ENCODE results near the gene ZNF763.
A peak's percentile ranks its signal among the peaks of the same experiment; 100 is the strongest.
"Not testable (repeated sequence)": the region's sequence is repeated elsewhere in the genome, so short reads cannot be mapped to it uniquely, and the experiment has no call there.

Gene ZNF763

DNA sequence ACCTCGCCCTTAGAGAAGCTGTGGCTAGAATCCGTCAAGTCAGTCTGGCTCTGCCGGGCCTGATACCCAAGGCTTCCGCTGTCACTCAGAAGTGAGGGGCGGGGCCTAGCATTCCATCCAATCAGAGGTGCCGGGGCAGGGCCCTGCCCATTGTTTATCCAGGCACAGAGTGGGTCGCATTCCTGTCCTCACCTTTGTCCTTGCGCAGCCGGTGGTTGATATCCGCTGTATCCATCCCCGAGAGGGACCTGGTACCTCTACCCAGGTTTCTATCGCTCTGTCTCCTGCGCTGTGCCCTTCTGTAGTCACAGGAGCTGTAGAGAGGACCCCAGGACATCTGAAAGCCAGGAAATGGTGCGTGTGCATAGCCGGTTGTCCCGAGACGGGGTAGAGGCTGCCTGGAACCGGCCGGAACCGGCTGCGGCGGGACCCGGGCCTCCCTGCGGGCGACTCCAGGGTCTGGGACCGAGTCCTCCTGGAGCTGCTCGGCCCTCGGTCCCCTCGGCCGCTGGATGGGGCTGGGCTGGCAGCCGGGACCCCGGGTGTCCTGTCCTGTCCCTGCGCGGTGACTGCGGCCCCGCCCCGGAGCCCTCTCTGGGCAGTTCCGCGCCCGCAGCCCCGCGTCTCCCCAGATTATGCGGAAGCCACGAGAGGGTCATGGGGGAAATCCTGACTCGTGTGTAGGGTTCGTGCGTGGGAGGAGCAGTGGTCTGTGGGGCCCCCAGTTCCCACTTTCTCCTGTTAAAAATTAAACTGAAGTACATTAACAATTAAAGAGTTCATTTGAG, at the start of gene ZNF763:
Gene ZNF763 (plus strand): TSS at position 183 of the 788 bp plus-strand sequence. CDS start 169 bp downstream, at position 352.
- DNase-seq = peak; percentile 56

DNA sequence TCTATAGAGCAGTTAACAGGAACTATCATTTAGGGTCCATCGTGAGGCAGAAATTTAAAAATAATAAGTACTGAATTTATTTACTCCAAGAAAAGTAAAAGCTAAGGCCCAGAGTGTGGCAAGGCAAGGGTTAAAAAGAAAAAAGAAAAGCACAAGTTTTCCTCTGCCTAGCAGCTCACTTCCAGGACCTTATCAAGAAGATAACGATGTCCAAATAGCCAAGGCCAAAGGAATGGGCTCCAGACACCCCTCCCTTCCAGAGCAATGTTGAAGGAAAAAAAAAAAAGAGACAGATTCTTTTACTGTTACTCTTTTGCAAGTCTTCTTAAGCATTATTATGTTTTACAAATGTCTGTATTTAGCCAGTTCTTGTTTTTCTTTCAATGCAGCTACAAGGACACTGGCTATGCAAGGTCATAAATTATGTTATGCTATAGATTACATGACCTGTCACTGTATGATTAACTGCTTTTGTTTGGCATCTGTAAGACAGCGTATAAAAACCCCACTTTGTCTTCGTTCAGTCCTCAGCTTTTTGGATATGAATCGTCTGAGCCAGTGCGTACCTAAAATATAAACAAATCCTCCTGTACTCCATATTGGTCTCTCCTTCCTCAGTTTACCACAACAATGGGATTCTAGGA, 42.9 kb upstream of the ZNF763 start:
- peak; percentile 28 for DNase-seq

DNA sequence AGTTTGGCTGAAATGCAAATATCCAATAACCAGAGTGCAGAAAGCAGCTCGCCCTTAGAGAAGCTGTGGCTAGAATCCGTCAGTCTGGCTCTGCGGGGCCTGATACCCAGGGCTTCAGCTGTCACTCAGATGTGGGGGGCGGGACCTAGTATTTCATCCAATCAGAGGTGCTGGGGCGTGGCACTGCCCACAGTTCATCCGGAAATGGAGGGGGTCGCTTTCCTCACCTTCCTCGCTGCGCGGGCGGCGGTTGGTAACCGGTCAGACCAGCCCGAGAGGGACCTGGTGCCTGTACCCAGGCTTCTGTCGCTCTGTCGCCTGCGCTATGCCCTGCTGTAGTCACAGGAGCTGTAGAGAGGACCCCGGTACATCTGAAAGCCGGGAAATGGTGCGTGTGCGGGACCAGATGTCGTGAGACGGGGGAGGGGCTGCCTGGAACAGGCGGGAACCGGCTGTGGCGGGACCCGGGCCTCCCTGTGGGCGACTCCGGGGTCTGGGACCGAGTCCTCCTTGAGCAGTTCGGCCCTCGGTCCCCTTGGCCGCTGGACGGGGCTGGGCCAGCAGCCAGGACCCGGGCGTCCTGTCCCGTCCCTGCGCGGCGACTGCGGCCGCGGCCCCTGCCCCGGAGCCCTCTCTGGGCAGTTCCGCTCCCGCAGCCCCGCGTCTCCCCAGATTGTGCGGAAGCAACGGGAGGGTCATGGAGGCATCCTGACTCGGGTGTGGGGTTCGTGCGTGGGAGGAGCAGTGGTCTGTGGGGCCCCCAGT, 39.8 kb upstream of the ZNF763 start, which contains the start of gene ZNF700:
Gene ZNF700 (plus strand): TSS at position 222 of the 765 bp plus-strand sequence. CDS start 104 bp downstream, at position 326.
- DNase-seq = peak; percentile 86

DNA sequence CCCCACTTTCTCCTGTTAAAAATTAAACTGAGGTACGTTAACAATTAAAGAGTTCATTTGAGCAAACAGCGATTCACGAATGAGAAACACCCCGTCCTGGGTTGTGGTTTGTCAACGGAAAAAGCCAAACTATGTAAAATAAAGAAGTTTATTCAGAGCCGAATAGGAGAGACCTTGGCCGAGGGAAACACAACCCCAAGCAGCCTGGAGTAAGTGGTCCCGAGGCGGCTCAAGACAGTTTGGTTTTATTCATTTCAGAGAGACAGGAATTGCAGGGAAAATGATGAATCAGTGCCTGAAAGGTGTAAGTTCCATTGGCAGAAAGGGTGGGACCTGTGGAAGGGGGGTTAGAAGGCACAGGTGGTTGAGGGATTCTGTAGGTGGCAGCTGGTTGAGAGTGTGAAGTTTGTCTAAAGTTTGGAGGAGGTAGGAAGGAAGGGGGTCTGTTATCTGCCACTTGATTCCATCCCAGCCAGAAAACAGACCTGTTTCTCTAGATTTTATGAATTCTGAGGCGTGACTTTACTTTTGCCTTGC, 39.1 kb upstream of the ZNF763 start:
- DNase-seq = not testable (repeated sequence)

DNA sequence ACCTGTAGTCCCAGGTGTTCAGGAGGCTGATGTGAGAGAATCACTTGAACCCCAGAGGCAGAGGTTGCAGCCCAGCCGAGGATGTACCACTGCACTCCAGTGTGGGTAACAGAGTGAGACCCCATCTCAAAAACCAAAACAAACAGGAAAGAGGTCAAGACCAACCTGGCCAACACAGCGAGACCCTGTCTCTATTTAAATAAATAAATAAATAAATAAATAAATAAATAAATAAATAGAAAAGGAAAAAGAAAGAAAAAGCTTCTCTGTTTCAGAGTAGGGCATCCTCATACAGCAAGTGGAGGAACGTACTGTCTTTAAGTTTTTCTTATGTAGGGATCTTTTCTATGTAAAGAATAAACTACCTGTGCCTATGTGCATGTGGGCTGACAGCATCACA, 37.6 kb upstream of the ZNF763 start:
- DNase-seq = no peak

DNA sequence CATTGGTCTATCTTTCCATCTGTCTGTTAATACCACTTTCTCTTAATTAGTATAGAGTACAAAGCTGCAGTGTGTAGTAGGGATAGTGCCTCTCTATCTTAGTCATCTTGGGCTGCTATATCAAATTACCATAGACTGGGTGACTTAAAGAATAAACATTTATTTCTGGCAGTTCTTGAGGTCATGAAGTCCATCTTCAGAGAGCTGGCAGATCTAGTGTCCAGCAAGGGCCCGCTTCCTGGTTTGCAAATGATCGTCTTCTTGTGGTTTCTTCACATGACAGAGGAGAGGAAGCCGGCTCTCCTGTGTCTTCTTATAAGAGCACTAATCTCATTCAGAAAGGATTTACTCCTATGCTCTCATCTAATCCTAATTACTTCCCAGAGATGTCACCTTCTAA, 33.8 kb upstream of the ZNF763 start:
- no peak for DNase-seq

DNA sequence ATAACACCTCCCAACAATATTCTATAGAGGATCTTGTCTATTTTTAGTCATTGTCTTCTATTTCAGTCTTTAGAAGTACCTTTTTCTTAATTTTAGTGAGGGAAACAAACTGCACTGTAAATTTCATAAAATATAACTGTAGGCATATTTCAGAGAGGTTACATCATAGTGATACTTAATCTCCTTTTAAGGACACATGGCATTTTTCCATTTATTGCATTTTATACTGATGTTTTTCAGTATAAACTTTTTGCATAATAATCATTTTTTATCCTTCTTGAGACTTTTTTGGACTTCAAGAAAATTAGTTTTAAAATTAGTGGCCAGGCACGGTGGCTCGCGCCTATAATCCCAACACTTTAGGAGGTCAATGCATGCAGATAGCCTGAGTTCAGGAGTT, 33.3 kb upstream of the ZNF763 start:
- DNase-seq = no peak

DNA sequence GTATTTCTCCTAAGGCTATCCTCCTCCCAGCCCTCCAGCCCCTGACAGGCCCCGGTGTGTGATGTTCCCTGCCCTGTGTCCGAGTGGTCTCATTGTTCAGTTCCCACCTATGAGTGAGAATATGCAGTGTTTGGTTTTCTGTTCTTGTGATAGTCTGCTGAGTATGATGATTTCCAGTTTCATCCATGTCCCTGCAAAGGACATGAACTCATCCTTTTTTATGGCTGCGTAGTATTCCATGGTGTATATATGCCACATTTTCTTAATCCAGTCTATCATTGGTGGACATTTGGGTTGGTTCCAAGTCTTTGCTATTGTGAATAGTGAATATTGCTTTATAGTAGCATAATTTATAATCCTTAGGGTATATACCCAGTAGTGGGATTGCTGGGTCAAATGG, 29.0 kb upstream of the ZNF763 start:
- not testable (repeated sequence) for DNase-seq

DNA sequence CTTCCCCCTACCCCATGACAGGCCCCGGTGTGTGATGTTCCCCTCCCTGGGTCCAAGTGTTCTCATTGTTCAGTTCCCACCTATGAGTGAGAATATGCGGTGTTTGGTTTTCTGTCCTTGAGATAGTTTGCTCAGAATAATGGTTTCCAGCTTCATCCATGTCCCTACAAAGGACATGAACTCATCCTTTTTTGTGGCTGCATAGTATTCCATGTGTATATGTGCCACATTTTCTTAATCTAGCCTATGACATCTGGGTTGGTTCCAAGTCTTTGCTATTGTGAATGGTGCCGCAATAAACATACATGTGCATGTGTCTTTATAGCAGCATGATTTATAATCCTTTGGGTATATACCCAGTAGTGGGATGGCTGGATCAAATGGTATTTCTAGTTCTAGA, 26.5 kb upstream of the ZNF763 start:
- DNase-seq = not testable (repeated sequence)

DNA sequence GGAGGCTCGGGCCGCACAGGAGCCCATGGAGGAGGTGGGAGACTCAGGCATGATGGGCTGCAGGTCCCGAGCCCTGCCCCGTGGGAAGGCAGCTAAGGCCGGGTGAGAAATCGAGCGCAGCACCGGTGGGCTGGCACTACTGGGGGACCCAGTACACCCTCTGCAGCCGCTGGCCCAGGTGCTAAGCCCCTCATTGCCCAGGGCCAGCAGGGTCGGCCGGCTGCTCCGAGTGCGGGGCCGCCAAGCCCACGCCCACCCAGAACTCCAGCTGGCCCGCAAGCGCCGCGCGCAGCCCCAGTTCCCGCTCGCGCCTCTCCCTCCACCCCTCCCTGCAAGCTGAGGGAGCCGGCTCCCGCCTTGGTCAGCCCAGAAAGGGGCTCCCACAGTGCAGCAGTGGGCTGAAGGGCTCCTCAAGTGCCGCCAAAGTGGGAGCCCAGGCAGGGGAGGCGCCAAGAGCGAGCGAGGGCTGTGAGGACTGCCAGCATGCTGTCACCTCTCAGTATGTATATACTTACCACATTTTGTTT, 23.4 kb upstream of the ZNF763 start:
- DNase-seq = not testable (repeated sequence)

DNA sequence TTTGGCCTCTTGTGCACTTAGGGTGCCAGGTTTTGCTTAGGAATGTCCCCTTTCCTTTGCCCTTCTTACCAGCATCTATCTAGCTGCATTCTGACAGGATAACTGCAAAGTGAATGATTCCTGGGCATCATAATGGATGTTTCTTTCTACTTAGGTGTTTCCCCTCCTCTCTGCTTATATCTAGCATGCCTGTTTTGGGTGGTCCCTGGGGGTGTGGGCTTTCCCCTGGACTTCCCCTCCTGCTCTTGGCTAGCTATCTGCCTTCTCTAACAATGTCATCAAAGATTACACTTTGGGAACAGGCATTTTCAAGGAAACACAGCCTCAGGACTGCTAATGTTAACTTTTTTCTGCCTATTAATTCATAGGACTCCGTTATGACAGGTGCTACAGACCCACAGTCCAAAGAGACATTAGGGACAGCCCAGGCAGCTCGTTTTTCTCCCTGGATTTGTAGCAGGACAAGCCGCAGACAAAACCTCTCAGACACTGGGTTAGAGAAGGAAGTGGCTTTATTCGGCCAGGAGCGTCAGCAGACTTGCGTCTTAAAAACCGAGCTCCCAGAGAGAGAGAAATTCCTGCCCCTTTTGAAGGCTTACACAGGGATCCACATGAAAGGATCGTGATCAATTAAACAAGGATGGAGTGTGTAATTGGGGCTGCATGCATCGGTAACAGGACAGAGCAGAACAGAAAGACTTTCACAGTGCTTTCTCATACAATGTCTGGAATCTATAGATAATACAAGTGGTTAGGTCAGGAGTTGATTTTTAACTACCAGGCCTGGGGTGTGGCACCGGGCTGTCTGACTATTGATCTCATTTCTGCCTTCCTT, 22.6 kb upstream of the ZNF763 start:
- no peak for DNase-seq

DNA sequence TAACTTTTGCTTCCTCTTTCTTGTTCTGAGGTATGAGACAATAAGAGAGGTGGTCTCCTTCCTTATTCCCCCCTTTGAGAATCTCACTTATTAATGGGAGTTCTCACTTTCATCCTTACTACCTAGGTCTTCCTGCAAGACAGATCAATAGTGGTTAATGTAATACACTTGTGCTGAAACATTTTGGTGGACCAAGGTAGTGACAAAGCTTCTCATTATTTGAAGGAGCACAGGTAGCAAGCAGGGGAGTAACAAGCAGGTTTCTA, 22.1 kb upstream of the ZNF763 start:
- DNase-seq = no peak

DNA sequence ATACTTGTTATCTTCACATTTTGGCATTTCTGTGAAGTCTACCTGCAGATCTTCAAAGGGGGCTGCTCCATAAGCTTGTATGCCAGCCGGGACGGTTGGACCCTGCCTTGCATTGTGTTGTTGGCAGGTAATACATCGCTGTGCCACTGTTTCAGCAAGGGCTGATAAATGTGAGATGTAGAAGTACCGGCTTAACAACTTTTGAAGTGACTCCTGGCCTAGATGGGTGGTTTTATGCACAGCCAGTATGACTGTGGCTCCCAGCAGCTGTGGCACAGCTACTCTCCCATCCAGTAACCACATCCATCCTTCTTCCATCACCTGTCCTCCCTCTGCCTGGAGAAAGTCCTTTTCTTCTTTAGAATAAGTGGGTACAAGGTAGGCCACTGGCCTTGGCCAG, 20.2 kb upstream of the ZNF763 start:
- no peak for DNase-seq

DNA sequence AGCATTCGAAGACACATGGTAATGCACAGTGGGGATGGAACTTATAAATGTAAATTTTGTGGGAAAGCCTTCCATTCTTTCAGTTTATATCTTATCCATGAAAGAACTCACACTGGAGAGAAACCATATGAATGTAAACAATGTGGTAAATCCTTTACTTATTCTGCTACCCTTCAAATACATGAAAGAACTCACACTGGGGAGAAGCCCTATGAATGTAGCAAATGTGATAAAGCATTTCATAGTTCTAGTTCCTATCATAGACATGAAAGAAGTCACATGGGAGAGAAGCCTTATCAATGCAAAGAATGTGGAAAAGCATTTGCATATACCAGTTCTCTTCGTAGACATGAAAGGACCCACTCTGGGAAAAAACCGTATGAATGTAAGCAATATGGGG, 16.2 kb upstream of the ZNF763 start:
- DNase-seq = no peak

DNA sequence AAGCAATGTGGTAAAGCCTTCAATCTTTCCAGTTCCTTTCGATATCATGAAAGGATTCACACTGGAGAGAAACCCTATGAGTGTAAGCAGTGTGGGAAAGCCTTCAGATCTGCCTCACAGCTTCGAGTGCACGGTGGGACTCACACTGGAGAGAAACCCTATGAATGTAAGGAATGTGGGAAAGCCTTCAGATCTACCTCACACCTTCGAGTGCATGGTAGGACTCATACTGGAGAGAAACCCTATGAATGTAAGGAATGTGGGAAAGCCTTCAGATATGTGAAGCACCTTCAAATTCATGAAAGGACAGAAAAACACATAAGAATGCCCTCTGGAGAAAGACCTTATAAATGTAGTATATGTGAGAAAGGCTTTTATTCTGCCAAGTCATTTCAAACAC, 15.6 kb upstream of the ZNF763 start:
- no peak for DNase-seq

DNA sequence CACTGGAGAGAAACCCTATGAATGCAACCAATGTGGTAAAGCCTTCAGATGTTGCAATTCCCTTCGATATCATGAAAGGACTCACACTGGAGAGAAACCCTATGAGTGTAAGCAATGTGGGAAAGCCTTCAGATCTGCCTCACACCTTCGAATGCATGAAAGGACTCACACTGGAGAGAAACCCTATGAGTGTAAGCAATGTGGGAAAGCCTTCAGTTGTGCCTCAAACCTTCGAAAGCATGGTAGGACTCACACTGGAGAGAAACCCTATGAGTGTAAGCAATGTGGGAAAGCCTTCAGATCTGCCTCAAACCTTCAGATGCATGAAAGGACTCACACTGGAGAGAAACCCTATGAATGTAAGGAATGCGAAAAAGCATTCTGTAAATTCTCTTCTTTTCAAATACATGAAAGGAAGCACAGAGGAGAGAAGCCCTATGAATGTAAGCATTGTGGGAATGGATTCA, 15.2 kb upstream of the ZNF763 start:
- DNase-seq = not testable (repeated sequence)

DNA sequence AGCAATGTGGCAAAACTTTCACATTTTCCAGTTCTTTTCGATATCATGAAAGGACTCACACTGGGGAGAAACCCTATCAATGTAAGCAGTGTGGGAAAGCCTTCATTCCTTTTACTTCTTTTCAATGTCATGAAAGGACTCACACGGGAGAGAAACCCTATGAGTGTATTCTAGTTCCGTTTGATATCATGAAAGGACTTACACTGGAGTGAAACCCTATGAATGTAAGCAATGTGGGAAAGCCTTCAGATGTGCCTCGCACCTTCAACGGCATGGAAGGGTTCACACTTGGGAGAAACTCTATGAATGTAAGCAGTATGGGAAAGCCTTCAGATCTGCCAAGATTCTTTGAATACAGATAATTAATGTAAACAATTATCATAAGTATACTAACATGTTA, 14.5 kb upstream of the ZNF763 start:
- DNase-seq = no peak

DNA sequence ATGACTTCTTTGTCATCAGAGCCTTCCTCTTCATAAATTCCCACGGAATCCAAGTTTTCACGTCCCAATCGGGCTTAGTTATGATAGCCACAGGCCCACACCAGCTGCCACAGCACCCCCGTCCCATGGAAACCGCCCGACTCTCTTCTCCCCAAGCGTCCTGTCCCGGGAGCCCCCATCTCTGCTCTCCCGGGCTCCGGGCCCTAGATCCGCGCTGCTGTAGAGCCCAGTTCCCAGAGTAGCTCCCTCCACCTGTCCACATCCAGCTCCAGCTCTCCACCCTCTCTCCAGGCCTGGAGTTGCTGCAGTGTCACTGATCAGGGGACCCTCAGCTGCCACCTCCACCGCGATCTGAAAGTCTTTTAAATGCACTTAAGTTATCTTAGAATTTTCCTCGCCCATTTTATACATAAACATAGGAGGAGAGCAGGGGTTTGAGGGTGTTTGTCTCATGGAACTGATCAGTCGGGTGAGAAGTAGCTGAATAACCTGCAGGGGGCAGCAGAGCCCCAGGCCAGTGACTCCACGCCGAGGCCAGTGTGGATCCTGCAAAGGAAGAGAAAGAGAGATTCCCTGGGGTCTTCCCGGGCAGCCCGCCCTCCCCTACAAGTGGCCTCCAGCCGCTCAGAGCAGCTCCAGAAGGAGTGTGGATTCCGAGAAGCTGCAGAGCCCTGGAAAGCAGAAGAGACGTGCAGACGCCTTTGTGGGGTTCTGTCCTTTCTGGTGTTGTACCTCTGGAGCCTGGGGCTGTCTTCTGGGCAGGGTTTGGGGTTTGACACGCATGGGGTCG, 1.1 kb upstream of the ZNF763 start:
- peak; percentile 5 for DNase-seq

DNA sequence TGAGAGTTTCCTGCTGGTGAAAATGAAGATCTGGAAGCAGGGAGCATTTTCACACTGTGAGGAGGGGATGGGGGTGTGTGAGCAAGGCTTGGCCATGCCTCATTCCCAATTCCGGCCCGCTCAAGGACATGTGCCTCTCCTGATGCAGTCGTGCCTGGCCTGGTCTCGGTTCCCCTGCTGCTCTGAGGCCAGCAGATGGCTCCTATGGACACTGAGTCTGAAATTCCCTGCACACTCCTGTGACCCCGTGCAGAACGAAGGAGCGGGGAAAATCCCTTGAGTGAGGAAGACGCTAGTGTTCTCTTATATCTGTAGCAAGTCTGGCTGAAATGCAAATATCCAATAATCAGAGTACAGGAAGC, 363 bp upstream of the ZNF763 start:
- peak; percentile 56 for DNase-seq

DNA sequence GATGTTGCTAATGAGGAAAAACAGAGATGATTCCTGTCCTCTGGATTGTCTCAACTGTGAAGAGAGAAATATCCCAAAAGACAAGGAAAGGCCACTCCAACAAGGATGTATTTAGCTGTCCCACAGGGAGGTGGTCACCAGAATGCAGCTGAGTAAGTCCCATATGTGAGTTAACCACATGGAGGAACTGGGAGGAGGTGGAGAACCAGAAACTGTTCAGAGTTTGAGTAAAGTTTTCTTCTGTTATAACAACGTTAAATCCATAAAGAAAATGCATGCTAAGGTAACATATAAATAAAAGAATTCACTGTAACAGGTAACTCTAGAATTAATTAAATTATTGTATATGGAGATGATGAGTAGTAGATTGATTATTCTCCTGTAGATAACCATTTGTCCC, 5.3 kb downstream of the ZNF763 start:
- no peak for DNase-seq

DNA sequence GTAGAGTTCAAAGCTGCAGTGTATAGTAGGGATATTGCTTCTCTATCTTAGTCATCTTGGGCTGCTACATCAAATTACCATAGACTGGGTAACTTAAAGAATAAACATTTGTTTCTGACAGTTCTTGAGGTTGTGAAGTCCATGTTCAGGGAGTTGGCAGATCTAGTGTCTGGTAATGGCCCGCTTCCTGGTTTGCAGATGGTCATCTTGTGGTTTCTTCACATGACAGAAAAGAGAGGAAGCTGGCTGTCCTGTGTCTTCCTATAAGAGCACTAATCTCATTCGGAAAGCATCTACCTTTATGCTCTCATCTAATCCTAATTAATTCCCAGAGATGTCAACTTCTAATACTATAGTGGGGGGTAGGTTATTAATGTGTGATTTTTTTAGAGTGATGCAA, 6.2 kb downstream of the ZNF763 start:
- no peak for DNase-seq

All from NCI-H1417 treated with DMSO at 0.1 percent for 48 hours (cell line).